ENCODE measurements around the gene ANKH.
"Not testable (repeated sequence)": the region's sequence is repeated elsewhere in the genome, so short reads cannot be mapped to it uniquely, and the experiment has no call there.

The ANKH gene

DNA sequence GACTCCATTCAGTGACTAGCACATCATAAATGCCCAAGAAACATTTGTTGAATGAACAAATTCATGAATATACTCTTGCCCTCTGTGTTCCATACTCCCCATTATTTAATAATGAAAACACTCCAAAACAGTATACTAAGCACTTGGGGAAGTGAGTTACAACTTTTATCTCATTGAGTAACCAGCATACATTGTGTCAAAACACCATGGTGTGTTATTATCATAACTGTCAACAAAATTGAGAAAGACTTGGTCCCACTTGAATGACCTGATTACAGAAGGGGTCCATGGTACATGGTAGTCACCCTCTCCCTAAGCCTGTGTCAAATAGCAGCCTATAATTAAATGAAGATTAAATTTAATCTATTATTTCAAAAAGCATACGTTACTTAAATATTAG lies 16.2 kb downstream of the ANKH start:
- no peak for DNase-seq

DNA sequence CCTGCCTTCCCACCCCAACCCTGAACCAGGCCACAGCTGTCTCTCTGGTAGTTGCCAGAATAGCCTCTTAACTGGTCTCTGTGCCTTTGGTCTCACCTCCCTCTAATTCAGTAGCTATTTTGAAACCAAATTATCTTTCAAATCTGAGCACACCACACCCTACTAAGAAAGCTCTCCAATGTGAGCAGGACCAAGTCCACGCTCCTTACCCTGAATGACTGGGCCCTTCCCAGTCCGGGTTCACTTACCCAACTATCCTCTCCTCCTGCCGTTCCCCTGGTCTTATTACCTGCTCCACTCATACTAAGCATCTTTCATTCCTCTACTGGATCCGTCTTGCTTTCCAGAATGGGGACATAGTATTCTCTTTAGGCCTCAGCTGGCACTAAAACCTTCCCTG lies 16.8 kb downstream of the ANKH start:
- DNase-seq, result no peak

DNA sequence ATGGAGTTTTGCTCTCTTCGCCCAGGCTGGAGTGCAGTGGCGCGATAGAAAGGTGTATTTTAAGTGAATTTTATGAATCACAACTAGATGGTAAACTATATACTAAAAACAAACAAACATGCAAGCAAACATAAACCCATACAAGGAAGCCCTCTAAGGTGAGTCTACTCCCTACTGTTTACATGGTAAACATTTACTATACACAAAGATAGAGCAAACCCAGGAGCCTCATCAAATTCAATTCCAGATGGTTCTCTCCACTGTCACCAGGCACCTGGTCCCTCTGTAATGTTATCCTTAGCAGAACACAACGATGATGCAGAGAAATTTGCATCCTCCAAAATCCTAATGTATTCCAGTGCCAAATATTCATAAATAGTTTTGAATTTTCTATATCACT lies 17.9 kb downstream of the ANKH start:
- DNase-seq, result no peak

DNA sequence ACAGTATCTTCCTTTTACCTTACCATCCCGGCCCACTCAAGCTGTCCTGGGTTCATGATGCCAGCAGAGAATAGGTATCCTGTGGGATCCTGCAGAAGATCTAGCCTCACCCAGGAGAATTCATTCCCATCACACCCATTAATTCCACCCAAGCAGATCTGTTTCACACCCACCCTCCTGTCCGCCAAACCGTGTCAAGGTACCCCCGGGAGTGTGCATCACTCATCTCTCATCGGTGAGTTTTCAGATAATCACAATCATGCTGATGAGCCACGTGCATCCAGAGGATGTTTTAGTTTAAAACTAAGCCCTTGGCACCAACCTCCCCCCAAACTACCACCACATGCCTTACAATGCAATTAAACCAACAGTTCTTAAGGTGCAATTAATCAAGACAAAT lies 18.8 kb downstream of the ANKH start:
- no peak for DNase-seq

DNA sequence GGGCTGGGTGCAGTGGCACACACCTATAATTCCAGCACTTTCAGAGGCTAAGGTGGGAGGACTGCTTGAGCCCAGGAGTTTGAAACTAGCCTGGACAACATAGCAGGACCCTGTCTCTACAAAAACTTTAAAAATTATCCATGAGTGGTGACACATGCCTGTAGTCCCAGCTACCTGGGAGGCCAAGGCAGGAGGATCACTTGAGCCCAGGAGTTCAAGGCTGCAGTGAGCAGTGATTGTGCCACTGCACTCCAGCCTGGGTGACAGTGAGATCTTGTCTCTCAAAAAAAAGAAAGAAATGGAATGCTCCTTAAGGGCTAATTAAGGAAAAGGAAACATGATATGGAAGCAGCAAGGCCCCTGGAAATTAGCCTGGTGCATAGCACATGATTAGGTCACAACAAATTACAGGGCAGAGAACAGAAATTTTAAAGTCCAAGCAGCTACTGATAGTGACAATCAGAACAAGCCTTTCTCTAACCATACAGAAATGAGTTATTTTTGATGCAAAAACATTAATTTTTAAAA lies 19.5 kb downstream of the ANKH start:
- DNase-seq, result no peak

DNA sequence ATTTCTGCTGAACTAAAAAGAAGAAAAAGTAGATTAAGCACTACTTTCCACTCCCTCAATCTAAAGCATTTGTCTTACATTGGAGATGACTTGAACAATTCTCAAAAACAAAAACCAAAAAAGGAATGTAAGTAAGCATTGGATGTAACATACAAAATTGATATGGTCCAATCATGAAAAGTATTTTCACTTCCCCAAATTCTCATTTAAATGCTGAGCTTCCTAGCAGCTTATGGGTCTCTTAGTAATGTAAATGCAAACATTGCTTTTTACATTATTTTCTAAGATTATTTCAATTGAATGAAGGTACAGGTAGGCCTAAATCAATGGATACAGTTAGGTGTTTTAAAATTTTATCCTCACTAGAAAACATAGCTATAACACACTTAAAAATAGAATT lies 20.0 kb downstream of the ANKH start:
- no peak for DNase-seq

DNA sequence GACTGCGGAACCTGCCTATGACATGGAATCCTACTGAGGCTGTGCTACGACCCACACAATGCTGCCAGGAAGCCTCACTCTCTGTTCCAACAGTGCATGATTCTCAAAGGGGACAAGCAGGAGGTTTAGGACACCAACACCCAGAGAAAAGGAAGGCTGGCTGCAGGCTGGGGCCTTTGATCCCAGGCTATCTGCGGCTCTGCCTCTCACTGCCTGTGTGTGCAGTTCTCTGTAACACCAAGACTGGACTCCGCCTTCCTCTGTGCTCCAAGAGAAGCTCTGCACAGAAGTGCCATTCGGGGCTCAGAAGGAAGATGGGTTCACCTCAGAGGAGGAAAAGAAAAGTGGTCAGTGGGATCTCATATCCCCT lies 20.5 kb downstream of the ANKH start:
- DNase-seq, result no peak

DNA sequence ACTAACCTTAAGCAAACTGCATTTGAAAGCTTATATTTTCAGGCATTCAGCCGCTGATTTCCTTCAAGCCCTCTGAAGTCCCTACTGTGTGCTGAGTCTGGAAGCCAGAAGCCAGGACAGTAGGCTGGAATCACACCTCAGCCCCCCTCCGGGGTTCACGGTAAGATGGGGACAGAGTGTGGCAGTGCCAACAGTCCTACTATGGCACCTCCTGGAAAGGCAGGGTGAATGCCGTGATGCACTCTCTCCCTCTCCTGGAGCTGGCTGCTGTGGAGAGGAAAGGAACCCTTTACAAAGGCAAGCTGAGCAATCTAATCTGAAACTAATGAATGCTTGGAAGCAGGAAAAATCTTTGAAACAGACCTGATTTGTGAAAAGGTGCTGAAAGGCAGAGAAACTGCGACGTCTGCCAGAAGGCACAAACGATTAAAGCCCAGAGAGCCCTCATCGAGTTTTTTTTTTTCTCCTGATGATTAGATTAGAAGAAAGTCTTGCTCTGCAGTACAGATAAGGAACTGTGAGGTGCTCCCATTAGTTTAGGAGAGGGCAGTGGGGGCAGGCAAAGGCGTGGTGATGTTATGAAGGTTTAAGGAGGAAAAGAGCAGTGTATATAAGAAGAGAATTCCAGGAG lies 21.0 kb downstream of the ANKH start:
- no peak for DNase-seq

DNA sequence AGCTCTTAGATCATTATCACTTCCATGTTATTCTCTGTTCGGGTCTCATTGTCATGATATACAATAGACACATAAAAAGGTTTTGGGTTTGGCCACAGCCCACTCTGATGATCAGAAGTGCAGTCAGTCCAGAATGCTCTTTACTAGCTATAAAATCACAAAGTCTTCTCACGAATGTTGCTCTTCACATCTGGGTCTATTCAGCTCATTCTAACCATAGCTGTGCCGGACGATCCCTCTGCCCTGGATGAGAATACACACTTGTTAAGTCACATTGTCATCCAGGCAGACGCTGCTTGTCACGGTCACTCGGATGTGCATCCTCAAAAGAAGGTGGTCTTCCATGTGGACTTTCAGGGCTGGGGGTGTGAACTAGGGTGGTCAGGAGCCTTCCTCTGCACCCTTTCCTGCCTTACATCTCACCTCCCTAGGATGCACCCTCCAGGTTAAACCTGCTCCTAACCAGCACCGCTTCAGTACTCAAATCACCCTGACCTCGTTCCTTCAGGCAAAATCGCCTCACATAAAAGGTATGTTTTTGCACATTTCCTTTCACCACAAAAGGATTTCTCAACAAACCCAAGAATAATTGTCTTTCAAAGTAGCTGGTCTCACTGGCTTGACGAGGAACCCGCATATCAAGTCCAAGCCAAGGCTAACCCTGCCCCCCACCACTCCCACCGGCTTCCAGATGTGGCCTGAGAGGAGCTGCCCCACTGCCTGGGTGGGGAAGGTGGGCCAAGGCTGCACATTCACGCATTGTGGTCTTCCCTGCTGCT lies 21.9 kb downstream of the ANKH start:
- no peak for DNase-seq

DNA sequence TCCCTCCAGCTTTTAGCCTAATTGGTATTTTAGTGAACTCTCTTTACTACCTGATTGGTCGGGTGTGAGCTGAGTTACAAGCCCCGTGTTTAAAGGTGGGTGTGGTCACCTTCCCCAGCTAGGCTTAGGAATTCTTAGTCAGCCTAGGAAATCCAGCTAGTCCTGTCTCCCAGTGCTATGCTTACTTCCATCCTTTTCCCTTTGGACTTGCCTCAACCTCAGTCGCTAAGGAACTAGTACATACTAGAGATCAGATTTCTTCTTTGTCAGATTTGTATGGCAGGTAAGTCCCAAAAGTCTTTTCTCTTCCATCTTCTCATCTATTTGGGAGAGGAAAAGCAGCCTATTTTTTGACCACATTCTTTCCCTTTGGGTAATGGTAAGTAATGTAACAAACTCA lies 22.6 kb downstream of the ANKH start:
- DNase-seq, result not testable (repeated sequence)

DNA sequence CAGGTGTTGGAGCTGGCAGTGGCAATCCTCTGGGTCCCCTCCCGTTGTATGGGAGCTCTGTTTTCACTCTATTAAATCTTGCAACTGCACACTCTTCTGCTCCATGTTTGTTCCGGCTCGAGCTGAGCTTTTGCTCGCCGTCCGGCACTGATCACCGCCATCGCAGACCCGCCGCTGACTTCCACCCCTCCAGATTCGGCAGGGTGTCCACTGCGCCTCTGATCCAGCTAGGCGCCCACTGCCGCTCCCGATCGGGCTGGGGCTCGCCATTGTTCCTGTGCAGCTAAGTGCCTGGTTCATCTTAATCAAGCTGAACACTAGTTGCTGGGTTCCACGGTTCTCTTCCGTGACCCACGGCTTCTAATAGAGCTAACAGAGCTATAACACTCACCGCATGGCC lies 23.2 kb downstream of the ANKH start:
- DNase-seq, result no peak

DNA sequence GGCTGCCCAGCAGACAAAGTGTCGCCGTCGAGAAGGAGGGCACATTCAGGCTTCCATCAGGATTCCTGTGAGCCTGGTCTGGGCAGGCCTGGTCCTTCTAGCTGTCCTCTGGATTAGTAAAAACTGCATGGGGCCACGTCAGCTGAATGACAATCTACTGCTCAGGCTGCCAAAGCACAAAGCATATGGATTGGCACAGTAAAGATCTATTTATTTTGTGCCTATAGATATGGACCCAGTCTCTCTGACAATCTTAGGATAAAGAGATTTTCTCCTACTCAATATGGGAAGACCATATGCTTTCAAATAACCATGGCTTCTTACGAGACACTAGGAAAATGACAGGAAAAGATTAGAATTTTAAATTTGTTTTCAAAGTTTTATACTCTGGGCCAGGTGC lies 24.1 kb downstream of the ANKH start:
- DNase-seq, result no peak

DNA sequence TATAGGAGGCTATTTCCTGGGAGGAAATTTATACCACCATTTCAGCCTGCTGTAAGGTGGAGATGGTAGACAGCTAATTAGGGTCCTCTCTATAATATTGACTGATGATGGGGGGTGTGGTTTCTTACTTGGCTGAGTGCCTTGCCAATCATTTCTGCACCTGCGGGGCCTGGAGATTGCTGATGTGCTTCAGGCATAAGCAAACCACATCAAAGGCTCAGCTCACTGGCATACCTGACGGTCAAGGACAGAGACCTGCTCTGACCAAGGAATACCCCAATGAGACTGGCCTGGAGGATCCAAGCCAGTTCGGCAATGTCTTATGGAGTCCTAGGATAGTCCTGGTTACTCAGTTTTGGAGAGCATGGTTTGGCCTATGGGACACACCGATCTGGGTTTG lies 29.5 kb downstream of the ANKH start:
- no peak for DNase-seq

DNA sequence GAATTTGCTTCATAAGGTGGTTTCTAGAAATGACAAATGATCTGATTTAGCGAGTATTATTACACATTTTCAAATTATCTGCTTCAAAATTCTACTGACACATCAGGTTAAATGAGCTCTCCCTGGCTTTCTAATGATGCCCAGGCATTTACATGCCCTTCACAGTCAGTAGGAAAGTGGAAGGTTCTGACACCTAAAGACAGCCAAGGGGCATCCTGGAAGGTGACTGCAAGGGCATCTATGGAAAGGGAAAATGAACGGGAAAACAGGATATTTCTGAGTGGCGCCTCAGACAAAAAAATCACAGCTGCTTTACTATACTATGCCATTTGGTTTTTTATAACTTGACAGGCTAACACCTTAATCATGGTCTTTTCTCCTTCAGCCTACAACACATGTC lies 31.0 kb downstream of the ANKH start:
- no peak for DNase-seq

DNA sequence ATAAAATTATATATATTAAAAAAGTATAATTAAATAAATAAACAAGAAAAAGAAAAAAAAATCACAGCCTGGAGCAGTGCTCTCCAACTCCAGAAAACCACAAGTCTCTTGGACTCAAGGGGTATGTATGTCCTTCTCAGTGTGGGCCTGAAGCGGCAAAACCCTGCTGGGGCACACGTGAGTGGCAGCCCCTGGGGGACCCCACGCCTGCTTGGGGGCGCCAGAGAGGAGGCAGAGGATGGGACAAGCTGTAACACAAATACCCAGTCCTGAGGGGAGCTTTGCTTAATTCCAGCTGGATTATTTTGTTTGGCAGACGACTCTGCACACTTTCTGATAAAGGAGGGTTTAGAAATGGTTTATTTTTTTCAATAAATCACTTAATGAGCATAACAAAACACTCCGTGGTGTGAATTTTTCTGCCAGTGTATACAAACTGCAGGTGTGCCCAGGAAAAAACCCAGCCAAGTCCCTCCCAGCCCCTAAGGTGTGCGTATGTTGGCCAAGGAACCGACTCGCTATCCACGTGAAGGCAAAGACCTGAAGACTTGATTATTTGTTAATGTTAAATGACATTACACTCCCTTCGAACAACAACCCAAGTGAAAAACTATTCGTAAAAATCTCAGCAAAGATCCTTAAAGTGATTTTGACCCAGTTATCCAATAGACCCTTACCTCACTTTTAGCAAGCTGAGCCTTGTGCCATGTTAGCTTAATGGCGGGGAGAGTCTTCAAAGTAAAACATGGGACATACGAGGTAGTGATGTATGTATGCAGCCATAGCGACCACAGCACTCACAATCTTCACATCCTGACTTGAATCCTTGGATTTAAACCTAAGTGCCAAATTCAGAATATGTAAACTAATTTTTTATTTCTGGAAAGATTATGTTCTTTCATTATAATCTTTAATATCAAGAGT lies 32.9 kb downstream of the ANKH start:
- DNase-seq, result no peak

DNA sequence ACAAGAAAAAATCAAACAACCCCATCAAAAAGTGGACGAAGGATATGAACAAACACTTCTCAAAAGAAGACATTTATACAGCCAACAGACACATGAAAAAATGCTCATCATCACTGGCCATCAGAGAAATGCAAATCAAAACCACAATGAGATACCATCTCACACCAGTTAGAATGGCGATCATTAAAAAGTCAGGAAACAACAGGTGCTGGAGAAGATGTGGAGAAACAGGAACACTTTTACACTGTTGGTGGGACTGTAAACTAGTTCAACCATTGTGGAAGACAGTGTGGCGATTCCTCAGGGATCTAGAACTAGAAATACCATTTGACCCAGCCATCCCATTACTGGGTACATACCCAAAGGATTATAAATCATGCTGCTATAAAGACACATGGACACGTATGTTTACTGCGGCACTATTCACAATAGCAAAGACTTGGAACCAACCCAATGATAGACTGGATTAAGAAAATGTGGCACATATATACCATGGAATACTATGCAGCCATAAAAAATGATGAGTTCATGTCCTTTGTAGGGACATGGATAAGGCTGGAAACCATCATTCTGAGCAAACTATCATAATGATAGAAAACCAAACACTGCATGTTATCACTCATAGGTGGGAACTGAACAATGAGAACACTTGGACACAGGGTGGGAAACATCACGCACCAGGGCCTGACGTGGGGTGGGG lies 34.0 kb downstream of the ANKH start:
- DNase-seq, result not testable (repeated sequence)

DNA sequence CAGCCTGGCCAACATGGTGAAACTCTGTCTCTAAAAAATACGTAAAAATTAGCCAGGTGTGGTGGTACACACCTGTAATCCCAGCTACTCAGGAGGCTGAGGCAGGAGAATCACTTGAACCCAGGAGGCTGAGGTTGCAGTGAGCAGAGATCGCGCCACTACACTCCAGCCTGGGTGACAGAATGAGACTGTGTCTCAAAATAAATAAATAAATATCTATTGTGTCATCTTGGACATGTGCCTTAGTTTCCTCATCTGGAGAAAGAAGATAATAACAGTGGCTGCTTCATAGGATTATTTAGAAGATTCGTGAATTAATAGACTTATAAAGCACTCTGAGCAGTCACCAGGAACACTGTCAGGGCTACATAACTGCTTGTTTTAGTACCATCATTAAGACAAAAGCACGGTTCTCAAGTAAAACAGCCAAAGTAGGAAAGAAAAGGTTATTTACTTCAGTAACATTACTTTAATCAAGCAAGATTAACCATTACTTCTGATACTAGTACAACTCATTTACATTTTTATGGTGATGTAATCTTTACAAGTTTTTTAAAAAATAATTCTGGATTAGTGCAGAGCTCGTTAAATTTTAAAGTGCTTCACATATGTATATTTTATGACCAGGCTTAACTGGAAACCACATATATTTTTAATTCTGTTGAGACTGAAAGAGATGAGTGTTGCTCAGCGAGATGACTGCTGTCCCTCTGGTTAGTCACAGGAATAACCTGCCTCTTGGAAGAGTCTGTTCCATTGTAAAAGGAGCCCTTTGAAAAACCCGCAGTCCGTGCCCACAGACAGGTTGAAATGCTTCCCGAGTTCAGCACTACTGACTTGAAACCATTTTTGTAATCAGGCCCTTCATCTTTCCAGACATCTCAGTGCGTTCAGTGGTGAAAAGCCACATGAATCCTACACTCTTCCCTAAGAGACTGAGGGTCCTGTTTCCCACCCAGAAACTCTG lies 36.7 kb downstream of the ANKH start:
- DNase-seq, result no peak

DNA sequence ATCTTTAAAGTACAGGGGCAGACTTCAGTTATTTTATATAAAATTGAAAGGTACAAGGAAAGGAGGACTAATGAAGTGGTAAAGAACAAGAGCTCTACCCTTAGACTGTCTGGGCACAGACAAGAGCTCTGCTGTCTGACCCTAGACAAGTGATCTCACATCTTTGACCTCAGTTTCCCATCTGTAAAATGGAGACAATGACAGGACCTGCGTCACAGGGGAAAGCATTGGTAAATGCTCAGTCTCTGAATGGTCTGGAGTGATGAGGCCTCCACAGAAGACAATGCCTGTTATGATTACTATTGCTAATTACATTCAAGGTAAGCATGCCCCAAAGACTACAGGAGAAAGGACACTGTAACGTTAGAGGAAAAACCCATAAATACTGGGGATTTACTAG lies 37.5 kb downstream of the ANKH start:
- no peak for DNase-seq

DNA sequence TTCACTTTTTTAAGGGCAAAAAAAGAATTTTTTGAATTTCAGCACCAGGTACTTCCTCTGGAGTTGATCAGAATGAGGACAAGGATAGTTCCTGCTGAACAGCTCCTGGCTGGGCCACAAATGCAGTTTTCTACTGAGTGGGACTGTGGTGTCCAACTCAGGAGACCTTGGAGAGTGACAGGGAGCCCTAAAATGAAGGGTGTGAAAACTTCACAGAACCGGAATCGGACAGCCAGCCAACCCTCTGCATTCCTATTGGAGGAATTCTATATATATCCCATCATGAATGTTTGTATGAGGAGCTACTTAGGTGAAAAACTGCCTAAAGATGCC lies 40.6 kb downstream of the ANKH start:
- DNase-seq, result no peak

DNA sequence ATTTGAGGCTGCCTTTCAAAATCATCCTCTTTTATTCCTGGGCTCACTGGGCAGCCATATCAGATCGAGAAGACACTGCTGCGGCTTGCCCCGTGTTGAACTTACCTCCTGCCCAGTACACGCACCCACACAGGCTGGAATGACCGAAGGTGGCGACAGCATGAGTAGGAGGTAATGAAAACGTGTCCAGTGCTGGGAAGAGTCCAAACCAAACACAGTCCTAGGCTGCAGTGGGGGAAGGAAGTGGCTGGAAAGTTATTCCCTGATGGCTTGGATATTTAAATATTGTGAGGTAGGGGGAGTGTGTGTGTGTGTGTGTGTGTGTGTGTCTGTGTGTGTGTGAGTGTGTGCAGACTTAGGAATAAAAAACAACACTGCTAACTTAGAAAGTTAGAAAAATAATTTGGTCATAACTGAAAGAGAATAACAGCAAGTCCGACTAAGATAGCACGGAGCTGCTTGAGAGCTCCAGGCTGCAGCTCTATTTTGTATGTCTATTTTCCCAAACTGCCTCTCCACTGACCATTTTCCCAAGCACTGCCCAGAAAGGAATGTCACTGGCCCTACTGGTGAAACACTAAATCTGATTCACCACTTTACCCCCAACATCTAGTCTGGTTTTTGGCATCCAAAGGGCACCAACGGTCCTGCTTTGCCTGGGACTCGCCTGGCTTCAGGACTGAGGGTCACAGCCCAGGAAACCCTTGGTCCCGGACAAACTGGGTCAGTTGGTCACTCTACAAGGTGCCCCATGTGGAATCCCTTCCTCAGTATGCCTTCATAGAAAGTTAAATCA lies 41.2 kb downstream of the ANKH start:
- no peak for DNase-seq

DNA sequence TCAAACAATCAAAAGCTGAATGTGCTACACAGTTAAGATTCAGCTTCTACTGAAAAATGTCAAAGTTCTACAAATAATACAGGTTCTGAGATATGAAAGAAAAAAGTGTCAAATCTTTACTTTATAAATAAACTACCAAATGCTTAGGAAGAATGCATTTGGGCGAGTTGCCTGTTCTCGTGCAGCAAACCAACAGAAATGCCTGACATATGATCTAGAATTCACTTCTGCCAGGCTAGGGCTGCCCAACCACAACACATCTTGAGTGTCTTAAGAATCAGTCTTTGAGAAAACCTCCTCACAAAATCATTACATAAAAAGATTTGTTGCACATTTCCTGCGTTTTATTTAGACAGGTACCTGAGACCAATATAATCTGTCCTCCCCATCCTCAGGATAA lies 42.2 kb downstream of the ANKH start:
- DNase-seq, result no peak
